Urinary bladder (tissue), 4 donors: ENCODE measurements around the gene GABRQ. TPM values are rescaled to one million over a fixed set of nuclear protein-coding genes. Genes with fewer than 3 reads are reported as not detected.
A peak's percentile ranks its signal among the peaks of the same experiment; 100 is the strongest.

ENCODE experiments used
- DNase-seq: peaks from one replicate; pipeline ENCODE4 v3.0.0-alpha.2; 2015; ENCODE audit errors: extremely low spot score
- H3K27ac ChIP-seq: one replicate; pipeline ENCODE4 v1.5.1; 2013; ENCODE audit warnings: low read depth, mild to moderate bottlenecking, moderate library complexity
- H3K36me3 ChIP-seq: one replicate; pipeline ENCODE4 v1.6.1; 2013; ENCODE audit warnings: mild to moderate bottlenecking, moderate library complexity; ENCODE audit not compliant: insufficient read depth
- H3K4me1 ChIP-seq: one replicate; pipeline ENCODE4 v1.6.1; 2013; ENCODE audit warnings: mild to moderate bottlenecking, moderate library complexity; ENCODE audit not compliant: insufficient read depth
- H3K4me3 ChIP-seq: one replicate; pipeline ENCODE4 v1.5.1; 2013; ENCODE audit warnings: low read depth, low read length
- WGBS: extraction: QIAGEN DNeasy Blood & Tissue Kit; methylation state at CpG from one replicate; pipeline ENCODE4 v1.1.7; 2013; 5-methylcytosine and 5-hydroxymethylcytosine counted together
- polyA plus RNA-seq: library from polyadenylated mRNA; stranded (reverse); fragments of 200-250 nt; gene quantifications from one replicate; pipeline ENCODE4 v1.2.3, GENCODE V29; 2013
- total RNA-seq: library from RNA; depleted of rRNA; stranded (reverse); fragments of >200 nt; gene quantifications from one replicate; pipeline ENCODE4 v1.2.3, GENCODE V29; 2014
- donor health status: healthy with polysubstance abuse.
- donor health status: healthy.

Gene GABRQ
- total RNA-seq (1.5 TPM), polyA plus RNA-seq (0.08 TPM)

DNA sequence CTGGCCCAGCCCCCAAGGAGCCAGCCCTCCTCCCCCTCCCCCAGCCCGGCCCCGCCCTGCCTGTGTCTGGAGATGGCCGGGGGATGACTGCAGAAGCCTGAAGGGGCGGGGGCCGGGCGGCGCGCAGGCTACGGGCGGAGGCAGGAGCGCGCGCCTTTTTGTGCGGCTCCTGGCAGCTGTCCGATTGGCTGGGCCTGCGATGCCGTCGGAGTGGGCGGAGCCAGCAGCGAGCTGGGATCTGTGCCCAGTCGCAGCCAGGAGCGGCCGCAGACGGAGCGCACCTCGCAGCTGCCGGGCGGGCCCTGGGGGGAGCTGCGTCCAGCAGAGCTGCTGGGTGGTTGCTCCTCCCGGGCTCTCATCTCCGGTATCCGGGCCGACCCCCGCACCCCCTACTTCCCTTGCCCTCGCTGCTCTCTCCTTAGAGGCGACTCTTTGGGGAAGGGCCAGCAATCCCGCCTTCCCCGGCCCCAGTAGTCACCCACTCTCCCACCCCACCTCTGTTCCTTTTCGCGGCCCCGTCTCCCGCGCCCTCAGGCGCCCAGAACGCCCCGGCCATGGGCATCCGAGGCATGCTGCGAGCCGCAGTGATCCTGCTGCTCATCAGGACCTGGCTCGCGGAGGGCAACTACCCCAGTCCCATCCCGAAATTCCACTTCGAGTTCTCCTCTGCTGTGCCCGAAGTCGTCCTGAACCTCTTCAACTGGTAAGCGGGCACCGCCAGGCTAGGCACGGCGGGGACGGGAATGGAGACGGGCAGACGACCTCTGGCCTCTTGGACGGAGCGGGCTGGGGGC lies at the start of gene GABRQ:
TSS of gene GABRQ (plus strand) at position 247 of the 794 bp plus-strand sequence. CDS start at position 555, 308 bp downstream.
- no peak within 1 kb of the TSS for H3K4me3 ChIP-seq
- H3K27ac ChIP-seq: no peak within 1 kb of the TSS
- WGBS: under 1% methylated on average over 61 of the region's 64 CpGs
- no peaks in the 10 kb centered on the region for H3K36me3 ChIP-seq
- no peak for DNase-seq
- no peaks in the 10 kb centered on the region for H3K4me1 ChIP-seq

GRCh38 chrX:152588206-152588605 lies 49.5 kb upstream of the GABRQ start:
- Histone ChIP-seq H3K36me3 (no peaks in the 10 kb centered on the region), H3K27ac (no peak overlapping the region), H3K4me3 (no peak overlapping the region), H3K4me1 (no peaks in the 10 kb centered on the region)
- DNase-seq: no peak

- no peak overlapping the region for H3K27ac ChIP-seq
- H3K4me1 ChIP-seq: no peaks in the 10 kb centered on the region
- DNase-seq: peak; percentile 3
- no peaks in the 10 kb centered on the region for H3K36me3 ChIP-seq
- no peak overlapping the region for H3K4me3 ChIP-seq
- 37% methylated on average over 5 of the region's 5 CpGs for WGBS
Measured at GRCh38 chrX:152600853-152601633, 36.7 kb upstream of the GABRQ start.

GRCh38 chrX:152601848-152602616 lies 35.7 kb upstream of the GABRQ start:
- 52% methylated on average over 6 of the region's 6 CpGs for WGBS
- H3K4me1 ChIP-seq: no peaks in the 10 kb centered on the region
- H3K36me3 ChIP-seq: no peaks in the 10 kb centered on the region
- no peak for DNase-seq
- H3K4me3 ChIP-seq: no peak overlapping the region
- H3K27ac ChIP-seq: no peak overlapping the region

DNA sequence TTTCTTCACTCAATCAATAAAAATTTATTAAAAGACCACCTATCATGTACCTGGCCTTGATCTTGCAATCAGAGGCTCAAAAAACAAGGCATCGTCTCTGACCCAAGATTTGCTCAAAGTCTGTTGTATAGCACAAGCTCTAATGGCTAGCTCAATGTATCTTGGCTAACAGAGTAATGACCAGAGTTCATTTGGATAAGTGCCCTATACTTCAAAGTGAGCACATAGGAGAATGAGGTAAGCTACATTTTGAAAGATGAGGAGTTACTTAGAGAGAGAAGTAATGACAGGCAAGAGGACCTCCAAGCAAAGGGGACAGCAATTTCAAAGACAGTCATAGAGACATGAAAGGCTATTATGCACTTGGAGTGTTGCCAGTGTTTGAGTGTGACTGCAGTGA lies 22.9 kb upstream of the GABRQ start:
- WGBS: 84% methylated on average over 1 of the region's 1 CpG
- Histone ChIP-seq H3K4me3 (no peak overlapping the region), H3K4me1 (no peaks in the 10 kb centered on the region), H3K27ac (no peak overlapping the region), H3K36me3 (no peaks in the 10 kb centered on the region)
- no peak for DNase-seq

GRCh38 chrX:152619897-152620296 lies 17.8 kb upstream of the GABRQ start:
- H3K4me1 ChIP-seq: no peaks in the 10 kb centered on the region
- no peak overlapping the region for H3K4me3 ChIP-seq
- no peak for DNase-seq
- H3K36me3 ChIP-seq: no peaks in the 10 kb centered on the region
- H3K27ac ChIP-seq: no peak overlapping the region
- WGBS: 69% methylated on average over 2 of the region's 2 CpGs

DNA sequence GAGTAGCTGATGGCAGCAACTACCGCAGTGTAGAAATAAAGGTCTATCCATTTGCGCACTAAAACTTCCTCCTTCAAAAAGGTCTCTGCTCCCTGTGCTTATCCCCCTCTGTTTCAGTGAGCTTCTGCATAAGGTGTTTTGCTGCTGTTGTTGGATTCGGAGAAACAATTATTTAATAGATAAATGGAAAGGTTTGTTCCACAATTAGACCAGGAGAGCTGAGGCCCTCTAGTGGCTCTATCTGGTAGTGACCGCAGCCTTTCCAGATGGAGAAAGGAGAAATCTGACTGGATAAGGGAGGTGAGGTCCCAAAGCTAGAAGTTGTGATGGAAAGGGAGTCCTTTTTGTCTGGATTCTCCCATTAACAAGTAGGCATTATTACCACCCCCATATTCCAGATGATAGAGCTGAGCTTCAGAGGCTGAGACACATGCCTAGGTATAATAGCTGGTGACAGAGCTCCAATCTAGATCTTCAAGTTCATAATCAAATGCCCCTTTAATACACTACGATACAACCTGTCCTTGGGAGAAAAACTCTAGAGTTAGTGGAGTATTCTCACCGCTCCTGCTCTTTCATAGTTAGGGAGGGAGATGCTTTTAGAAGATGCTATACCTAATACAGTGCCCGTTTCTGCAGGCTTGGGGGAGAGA lies 5.1 kb upstream of the GABRQ start:
- Histone ChIP-seq H3K4me1 (no peaks in the 10 kb centered on the region), H3K4me3 (no peak overlapping the region), H3K36me3 (no peaks in the 10 kb centered on the region), H3K27ac (no peak overlapping the region)
- no peak for DNase-seq
- 52% methylated on average over 7 of the region's 7 CpGs for WGBS

DNA sequence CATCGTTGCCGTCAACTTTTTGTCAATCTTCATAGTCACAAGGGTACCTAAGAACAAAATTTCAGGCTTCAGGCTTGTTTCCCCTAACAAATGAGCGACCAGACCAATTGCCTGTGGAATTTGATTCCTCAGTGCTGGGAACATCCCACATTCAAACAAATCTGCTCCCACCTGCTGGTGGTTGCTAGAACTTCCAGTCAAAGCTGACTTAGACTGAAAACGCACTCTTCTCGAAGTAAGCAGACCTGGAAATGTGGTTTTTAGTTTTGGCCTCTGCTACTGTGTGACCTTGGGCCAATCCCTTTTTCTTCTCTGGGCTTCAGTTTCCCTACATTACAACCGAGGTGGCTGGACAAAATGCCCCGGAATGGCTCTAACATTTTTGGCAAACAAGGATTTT lies 1.8 kb upstream of the GABRQ start:
- H3K4me1 ChIP-seq: no peaks in the 10 kb centered on the region
- no peak overlapping the region for H3K27ac ChIP-seq
- H3K36me3 ChIP-seq: no peaks in the 10 kb centered on the region
- no peak for DNase-seq
- H3K4me3 ChIP-seq: no peak overlapping the region
- 5% methylated on average over 7 of the region's 7 CpGs for WGBS

GRCh38 chrX:152638443-152638904 lies 779 bp downstream of the GABRQ start:
- 4% methylated on average over 23 of the region's 23 CpGs for WGBS
- DNase-seq: no peak
- no peak overlapping the region for H3K4me3 ChIP-seq
- no peaks in the 10 kb centered on the region for H3K36me3 ChIP-seq
- H3K27ac ChIP-seq: no peak overlapping the region
- no peaks in the 10 kb centered on the region for H3K4me1 ChIP-seq

GRCh38 chrX:152639426-152639825 lies 1.7 kb downstream of the GABRQ start:
- no peak for DNase-seq
- WGBS: 73% methylated on average over 7 of the region's 7 CpGs
- no peaks in the 10 kb centered on the region for H3K4me1 ChIP-seq
- no peak overlapping the region for H3K27ac ChIP-seq
- no peak overlapping the region for H3K4me3 ChIP-seq
- no peaks in the 10 kb centered on the region for H3K36me3 ChIP-seq

- Histone ChIP-seq H3K4me1 (no peaks in the 10 kb centered on the region), H3K4me3 (no peak overlapping the region), H3K36me3 (no peaks in the 10 kb centered on the region), H3K27ac (no peak overlapping the region)
- 59% methylated on average over 18 of the region's 18 CpGs for WGBS
- no peak for DNase-seq
Measured at GRCh38 chrX:152640034-152640818, 2.5 kb downstream of the GABRQ start.

- no peak overlapping the region for H3K27ac ChIP-seq
- WGBS: 72% methylated on average over 10 of the region's 10 CpGs
- DNase-seq: no peak
- no peak overlapping the region for H3K4me3 ChIP-seq
- H3K4me1 ChIP-seq: no peaks in the 10 kb centered on the region
- H3K36me3 ChIP-seq: no peaks in the 10 kb centered on the region
Measured at GRCh38 chrX:152641256-152641875, 3.7 kb downstream of the GABRQ start.
